ENCODE data around the gene GRK5.

The GRK5 gene

GRCh38 chr10:119441921-119442757, 234.8 kb downstream of the GRK5 start:
- H3K36me3 Mint-ChIP-seq (ENCODE audit: low read depth) = no peaks in the 10 kb centered on the region
- intact Hi-C loops (cut with micrococcal nuclease) = no loop called here
- H3K4me1 Mint-ChIP-seq (ENCODE audit: low read depth) = peaks cover 9% of the 10 kb centered on the region
- H3K27ac Mint-ChIP-seq = no peak overlapping the region
- H3K9me3 Mint-ChIP-seq = no peaks in the 10 kb centered on the region
- no peak overlapping the region for H3K4me3 Mint-ChIP-seq
- H3K27me3 Mint-ChIP-seq = no peaks in the 10 kb centered on the region

GRCh38 chr10:119442758-119443060, 235.3 kb downstream of the GRK5 start:
- Mint-ChIP-seq H3K9me3 (no peaks in the 10 kb centered on the region), H3K27me3 (no peaks in the 10 kb centered on the region), H3K36me3 (ENCODE audit: low read depth) (no peaks in the 10 kb centered on the region), H3K27ac (no peak overlapping the region), H3K4me1 (ENCODE audit: low read depth) (peaks cover 9% of the 10 kb centered on the region), H3K4me3 (no peak overlapping the region)
- intact Hi-C loops (cut with micrococcal nuclease) = no loop called here

GRCh38 chr10:119443441-119443840, 236.1 kb downstream of the GRK5 start:
- H3K4me1 Mint-ChIP-seq (ENCODE audit: low read depth) = peaks cover 9% of the 10 kb centered on the region
- H3K9me3 Mint-ChIP-seq = no peaks in the 10 kb centered on the region
- no peak overlapping the region for H3K4me3 Mint-ChIP-seq
- H3K27ac Mint-ChIP-seq = no peak overlapping the region
- H3K36me3 Mint-ChIP-seq (ENCODE audit: low read depth) = no peaks in the 10 kb centered on the region
- H3K27me3 Mint-ChIP-seq = no peaks in the 10 kb centered on the region
- intact Hi-C loops (cut with micrococcal nuclease) = no loop called here

GRCh38 chr10:119443970-119444660, 236.7 kb downstream of the GRK5 start:
- Mint-ChIP-seq H3K36me3 (ENCODE audit: low read depth) (no peaks in the 10 kb centered on the region), H3K4me1 (ENCODE audit: low read depth) (peaks cover 9% of the 10 kb centered on the region), H3K9me3 (no peaks in the 10 kb centered on the region), H3K4me3 (no peak overlapping the region), H3K27me3 (no peaks in the 10 kb centered on the region), H3K27ac (no peak overlapping the region)
- intact Hi-C loops (cut with micrococcal nuclease) = no loop called here

GRCh38 chr10:119444866-119445265, 237.5 kb downstream of the GRK5 start:
- intact Hi-C loops (cut with micrococcal nuclease) = loop anchor here (1.0 kb wide), 1 partner anchor 246 kb away; no protein-coding TSS in a partner anchor
- Mint-ChIP-seq H3K27me3 (no peaks in the 10 kb centered on the region), H3K4me1 (ENCODE audit: low read depth) (peaks cover 9% of the 10 kb centered on the region), H3K27ac (no peak overlapping the region), H3K4me3 (no peak overlapping the region), H3K36me3 (ENCODE audit: low read depth) (no peaks in the 10 kb centered on the region), H3K9me3 (no peaks in the 10 kb centered on the region)

GRCh38 chr10:119445311-119445934, 238.1 kb downstream of the GRK5 start:
- Mint-ChIP-seq H3K4me3 (no peak overlapping the region), H3K36me3 (ENCODE audit: low read depth) (no peaks in the 10 kb centered on the region), H3K9me3 (no peaks in the 10 kb centered on the region), H3K4me1 (ENCODE audit: low read depth) (peaks cover 9% of the 10 kb centered on the region), H3K27ac (no peak overlapping the region), H3K27me3 (no peaks in the 10 kb centered on the region)
- intact Hi-C loops (cut with micrococcal nuclease) = loop anchor here (1.0 kb wide), 1 partner anchor 246 kb away; no protein-coding TSS in a partner anchor

GRCh38 chr10:119445935-119446317, 238.6 kb downstream of the GRK5 start:
- intact Hi-C loops (cut with micrococcal nuclease) = loop anchor here (1.0 kb wide), 1 partner anchor 247 kb away; no protein-coding TSS in a partner anchor
- no peak overlapping the region for H3K4me3 Mint-ChIP-seq
- peaks cover 9% of the 10 kb centered on the region for H3K4me1 Mint-ChIP-seq (ENCODE audit: low read depth)
- no peaks in the 10 kb centered on the region for H3K36me3 Mint-ChIP-seq (ENCODE audit: low read depth)
- no peaks in the 10 kb centered on the region for H3K27me3 Mint-ChIP-seq
- no peaks in the 10 kb centered on the region for H3K9me3 Mint-ChIP-seq
- no peak overlapping the region for H3K27ac Mint-ChIP-seq

GRCh38 chr10:119446441-119447277, 239.3 kb downstream of the GRK5 start:
- H3K27me3 Mint-ChIP-seq = no peaks in the 10 kb centered on the region
- H3K4me1 Mint-ChIP-seq (ENCODE audit: low read depth) = peaks cover 9% of the 10 kb centered on the region
- H3K9me3 Mint-ChIP-seq = no peaks in the 10 kb centered on the region
- intact Hi-C loops (cut with micrococcal nuclease) = no loop called here
- no peak overlapping the region for H3K27ac Mint-ChIP-seq
- H3K4me3 Mint-ChIP-seq = no peak overlapping the region
- H3K36me3 Mint-ChIP-seq (ENCODE audit: low read depth) = no peaks in the 10 kb centered on the region

GRCh38 chr10:119447421-119447820, 240.1 kb downstream of the GRK5 start:
- intact Hi-C loops (cut with micrococcal nuclease) = no loop called here

GRCh38 chr10:119447823-119448546, 240.6 kb downstream of the GRK5 start:
- Mint-ChIP-seq H3K27me3 (no peaks in the 10 kb centered on the region), H3K9me3 (no peaks in the 10 kb centered on the region), H3K4me3 (no peak overlapping the region), H3K4me1 (ENCODE audit: low read depth) (peaks cover 9% of the 10 kb centered on the region), H3K36me3 (ENCODE audit: low read depth) (no peaks in the 10 kb centered on the region), H3K27ac (no peak overlapping the region)
- intact Hi-C loops (cut with micrococcal nuclease) = no loop called here

More at GRCh38 chr10:119447421-119447820, 240.1 kb downstream of the GRK5 start:
- H3K27ac Mint-ChIP-seq = no peak overlapping the region
- H3K9me3 Mint-ChIP-seq = no peaks in the 10 kb centered on the region
- no peaks in the 10 kb centered on the region for H3K36me3 Mint-ChIP-seq (ENCODE audit: low read depth)
- H3K27me3 Mint-ChIP-seq = no peaks in the 10 kb centered on the region
- H3K4me1 Mint-ChIP-seq (ENCODE audit: low read depth) = peaks cover 9% of the 10 kb centered on the region
- H3K4me3 Mint-ChIP-seq = no peak overlapping the region

- Mint-ChIP-seq H3K27ac (no peak overlapping the region), H3K9me3 (no peaks in the 10 kb centered on the region), H3K4me1 (ENCODE audit: low read depth) (peaks cover 9% of the 10 kb centered on the region), H3K4me3 (no peak overlapping the region), H3K36me3 (ENCODE audit: low read depth) (no peaks in the 10 kb centered on the region), H3K27me3 (no peaks in the 10 kb centered on the region)
- intact Hi-C loops (cut with micrococcal nuclease) = no loop called here
Observed at GRCh38 chr10:119448628-119449584, 241.5 kb downstream of the GRK5 start.

GRCh38 chr10:119449760-119450461, 242.5 kb downstream of the GRK5 start:
- peaks cover 9% of the 10 kb centered on the region for H3K4me1 Mint-ChIP-seq (ENCODE audit: low read depth)
- no peaks in the 10 kb centered on the region for H3K36me3 Mint-ChIP-seq (ENCODE audit: low read depth)
- H3K9me3 Mint-ChIP-seq = no peaks in the 10 kb centered on the region
- no peak overlapping the region for H3K4me3 Mint-ChIP-seq
- intact Hi-C loops (cut with micrococcal nuclease) = no loop called here
- H3K27ac Mint-ChIP-seq = no peak overlapping the region
- H3K27me3 Mint-ChIP-seq = no peaks in the 10 kb centered on the region
